SIG-M5 treated with dmso at 0.1 percent for 504 hours (cell line): Measurements from ENCODE around the gene RIMS1.

Experiments
- DNase-seq: peaks from one replicate; lab custom pipeline; 2025; ENCODE audit not compliant: unreplicated experiment; lab: John Stamatoyannopoulos, UW

RIMS1 gene

DNA sequence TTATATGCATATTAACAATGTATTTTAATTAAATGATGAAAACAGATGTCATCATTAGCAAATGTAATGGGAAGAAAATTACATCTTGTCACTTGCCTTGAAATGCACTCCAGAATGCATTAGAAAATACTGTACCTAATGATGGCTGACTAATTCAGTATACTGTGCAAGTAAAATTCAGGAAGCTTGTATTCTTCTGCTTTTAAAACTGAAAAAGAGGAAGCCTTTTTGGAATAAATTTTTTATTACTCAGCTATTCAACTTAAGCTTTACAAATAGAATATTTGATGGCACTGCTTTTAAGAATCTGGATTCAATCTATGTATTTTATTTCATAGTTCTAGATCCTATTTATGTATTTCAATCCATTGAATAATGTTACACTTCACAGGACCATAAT, 195.5 kb downstream of the RIMS1 start:
- DNase-seq: peak; percentile 0

DNA sequence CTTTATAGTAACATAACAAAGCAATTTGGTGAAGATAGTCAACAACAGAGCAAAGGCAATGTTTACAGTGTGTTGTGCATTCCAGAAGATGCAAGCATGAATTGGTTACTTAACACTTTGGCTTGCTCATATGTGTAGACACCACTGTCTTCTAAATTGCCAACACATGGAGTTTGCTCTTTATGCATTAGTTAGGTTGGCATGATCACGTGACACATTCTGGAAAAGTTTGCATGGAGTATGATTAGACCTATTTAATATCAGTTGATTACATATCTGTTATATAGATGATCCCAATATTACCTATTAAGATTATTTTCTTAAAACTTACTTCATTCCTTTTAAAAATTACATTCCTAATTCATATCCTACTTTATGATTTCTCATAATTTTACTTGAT, 197.6 kb downstream of the RIMS1 start:
- no peak for DNase-seq

DNA sequence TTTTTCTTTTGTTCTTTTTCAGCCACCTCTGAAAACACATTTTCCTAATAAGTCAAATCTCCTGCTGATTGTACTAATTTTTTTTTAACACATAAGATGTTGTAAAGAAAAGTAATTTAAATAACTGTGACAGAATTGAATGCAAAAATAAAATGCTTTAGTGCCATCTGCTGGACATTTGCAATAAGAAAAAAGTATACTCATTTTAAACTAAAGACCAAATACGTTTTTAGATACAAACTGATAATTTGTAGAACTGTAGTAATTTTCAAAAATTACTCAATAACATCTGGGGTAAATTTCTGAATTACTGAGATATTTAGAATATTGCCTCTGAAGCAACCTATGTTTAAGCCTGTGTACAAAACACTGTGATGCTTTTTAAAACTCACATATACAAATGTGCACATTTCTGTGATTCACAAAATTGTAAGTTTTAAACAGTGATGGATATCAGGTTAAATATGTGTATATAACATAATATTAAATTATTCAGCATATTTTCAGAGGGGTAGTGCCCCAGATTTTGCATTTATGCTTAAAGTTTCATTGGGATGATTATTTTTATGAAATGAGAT, 198.7 kb downstream of the RIMS1 start:
- DNase-seq: peak; percentile 2

DNA sequence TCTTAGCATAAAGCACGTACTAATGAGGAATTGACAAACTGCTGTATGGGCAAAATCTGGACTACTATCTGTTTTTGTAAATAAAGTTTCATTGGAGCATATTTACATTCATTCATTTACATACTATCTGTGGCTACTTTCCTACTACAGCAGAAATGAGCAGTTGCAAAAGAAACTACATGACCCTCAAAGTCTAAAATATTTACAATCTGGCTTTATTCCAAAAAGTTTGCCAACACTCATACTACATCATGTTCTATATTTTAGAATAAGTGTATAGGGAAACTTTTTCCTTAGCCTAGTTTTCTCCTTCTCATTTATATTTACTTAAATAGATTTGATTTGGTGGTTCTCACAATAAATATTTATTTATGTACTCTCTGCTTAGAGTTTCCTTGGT, 208.2 kb downstream of the RIMS1 start:
- DNase-seq: no peak

DNA sequence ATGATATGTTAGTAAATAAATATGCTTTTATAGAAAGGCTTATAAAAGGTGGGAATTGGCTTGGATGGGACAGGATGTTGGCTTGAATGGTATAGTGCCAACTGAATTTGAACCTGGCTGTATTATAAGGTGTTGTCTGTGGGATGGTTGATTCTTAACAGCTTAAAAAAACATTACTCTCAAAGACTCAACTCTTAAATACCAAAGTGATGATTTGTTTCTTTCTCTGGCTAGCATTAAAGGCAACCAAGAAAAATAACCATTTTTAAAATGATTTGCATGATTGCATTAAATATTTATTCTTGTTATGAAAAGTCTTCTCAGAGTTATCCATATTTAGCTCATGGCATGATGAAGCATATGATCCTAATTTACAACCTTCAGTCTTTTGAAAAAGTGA, 216.2 kb downstream of the RIMS1 start:
- DNase-seq: no peak

DNA sequence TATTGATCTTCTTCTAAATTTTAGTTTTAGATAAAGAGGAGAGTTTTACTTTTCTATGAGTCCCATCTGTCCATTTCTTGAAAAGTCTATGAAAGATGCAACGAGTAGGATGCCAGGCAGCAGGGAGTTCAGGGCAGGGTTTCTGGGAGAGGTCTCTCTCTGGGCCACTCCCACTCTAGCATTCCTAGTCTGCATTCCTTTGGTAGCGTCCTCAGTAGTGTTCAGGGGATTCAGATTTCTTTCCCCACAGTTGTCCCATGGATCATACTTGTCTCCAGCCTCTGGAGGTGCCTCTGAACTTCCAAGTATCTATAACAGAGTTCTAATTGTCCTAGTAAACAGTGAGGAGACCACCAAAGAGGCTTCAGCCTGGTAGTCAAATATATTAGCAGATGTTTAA, 225.3 kb downstream of the RIMS1 start:
- no peak for DNase-seq

DNA sequence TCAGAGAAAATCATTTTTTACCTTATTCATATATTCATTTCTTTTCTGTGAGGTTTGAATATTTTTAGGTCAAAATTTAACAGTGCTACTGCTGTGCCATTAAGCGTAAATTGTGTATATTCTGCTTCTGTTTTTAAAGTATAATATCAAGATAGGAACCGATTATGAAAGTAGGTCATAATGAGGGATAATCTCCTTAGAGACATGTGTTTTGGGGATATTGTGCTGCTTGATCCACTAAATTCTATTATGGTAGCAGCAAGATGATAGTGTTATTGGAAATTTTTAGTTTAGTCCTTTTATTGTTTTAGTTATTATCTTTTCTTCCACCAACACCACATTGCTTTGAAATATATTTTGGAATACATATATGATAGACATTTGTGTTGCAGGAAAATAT, 244.0 kb downstream of the RIMS1 start:
- DNase-seq: no peak

DNA sequence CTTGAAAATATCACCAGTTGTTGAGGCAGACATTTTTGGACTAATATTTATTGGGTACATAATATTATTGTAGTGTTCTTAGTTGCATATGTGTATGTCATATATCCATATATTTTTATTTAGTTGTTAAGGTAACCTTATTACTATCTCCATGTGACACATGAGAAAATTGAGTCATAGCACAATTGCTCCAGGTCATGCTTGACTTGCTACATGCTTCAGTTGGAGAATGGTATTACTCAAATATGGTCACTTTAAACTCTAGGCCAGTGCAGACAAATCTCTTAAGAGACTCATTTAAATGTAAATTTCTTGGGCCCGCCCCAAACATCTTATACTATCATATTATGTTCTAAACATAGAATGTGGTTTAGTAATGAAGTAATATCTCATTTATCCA, 246.1 kb downstream of the RIMS1 start:
- DNase-seq: no peak

DNA sequence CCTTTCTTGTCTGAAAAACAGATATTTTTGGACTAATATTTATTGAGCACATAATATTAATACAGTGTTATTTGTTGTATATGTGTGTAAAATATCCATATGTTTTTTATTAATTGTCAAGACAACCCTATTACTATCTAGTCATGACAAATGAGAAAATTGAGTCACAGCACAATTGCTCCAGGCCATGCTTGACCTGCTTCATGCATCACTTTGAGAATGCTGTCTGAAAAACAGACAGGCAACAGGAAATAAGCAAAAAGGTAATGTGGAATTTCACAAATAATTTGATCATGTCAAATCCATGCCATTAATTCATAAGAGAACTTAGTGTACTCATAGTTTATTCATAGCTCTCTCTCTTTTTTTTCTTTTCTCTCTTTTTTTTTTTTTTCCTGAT, 246.5 kb downstream of the RIMS1 start:
- no peak for DNase-seq

DNA sequence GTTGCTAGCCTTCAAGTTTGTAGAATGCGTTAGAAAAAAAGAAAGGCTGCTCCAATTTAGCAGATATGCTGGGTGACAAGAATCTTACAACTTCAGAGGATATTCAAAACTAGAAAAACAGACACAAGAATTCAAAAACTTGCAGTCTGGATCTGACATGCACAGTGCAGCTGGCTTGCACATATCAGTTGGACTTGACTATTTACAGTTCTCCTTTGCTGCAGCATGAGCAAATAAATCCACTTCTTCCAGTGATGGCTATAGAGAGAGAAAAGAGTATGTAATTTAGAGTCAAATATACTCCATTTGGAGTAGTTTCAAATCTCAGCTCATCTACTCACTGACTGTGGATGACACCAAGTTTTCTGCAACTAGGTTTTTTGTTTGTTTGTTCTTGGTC, 247.0 kb downstream of the RIMS1 start:
- DNase-seq: no peak

DNA sequence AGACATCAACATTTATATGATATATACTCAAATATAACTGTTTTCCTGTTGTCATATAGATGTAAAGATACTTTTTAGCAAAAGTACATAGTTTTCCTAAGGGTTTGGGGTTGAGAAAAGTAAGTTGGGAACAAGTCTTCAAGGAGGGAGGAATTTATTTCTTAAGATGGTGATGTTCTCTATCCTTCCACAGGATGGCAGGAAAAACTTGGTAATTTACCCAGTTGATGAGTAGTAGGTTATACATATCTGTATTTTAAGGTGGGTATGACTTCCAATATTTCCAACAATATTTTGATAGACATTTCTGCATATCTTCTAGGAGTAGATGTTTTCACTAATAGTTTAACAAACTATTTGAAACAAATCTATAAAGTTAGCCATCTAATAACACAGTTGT, 254.4 kb downstream of the RIMS1 start:
- DNase-seq: no peak

DNA sequence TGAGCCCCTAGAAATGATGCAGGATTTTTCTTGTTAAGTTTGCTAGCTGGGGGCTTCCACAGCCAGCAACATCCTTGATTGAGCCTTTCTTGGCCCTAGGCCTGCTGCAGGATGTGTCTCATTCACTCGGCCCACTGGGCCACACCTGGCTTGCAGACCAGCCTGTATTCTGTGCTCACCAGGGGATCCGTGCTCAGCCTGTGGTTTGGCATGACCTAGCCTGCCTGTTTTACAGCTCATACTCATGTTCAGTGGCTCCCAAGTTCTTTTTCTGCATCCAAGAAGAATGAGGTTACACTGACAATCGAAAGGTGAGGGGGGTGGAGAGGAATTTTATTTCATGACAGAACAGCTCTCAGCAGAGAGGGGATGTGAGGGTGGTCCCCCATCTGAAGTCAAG, 263.4 kb downstream of the RIMS1 start:
- no peak for DNase-seq

DNA sequence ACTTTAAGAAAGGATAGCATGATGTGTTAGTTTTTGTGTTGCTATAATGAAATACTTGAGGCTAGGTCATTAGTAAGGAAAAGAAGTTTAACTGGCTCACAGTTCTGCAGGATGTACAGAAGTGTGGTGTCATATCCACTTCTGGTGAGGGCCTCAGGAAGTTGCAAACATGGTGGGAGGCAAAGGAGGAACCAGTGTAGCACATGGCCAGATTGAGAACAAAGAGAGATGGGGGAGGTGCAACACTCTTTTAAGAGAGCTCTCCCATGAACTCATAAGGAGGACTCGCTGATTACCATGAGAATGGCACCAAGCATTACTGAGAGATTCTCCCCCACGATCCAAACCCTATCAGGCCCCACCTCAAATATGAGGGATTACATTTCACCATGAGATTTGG, 265.4 kb downstream of the RIMS1 start:
- no peak for DNase-seq

DNA sequence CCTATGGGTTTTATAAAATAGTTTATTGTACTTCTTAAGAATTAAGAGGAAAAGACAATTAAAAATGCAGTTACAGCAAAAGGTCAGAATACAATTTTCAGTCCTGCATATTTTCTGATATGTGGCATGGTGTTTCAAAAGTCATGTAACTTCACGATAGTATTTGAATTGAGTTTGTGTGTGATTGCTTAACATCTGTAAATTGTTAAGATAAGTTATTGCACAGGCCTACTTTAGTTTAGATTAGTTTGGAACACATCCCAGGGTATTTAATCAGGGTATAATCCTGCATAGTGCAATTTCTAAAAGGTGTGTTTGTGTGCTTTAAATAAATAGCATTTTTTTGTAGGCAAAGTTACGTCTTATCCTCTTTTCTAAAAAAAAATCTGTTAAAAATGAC, 289.6 kb downstream of the RIMS1 start:
- DNase-seq: no peak

DNA sequence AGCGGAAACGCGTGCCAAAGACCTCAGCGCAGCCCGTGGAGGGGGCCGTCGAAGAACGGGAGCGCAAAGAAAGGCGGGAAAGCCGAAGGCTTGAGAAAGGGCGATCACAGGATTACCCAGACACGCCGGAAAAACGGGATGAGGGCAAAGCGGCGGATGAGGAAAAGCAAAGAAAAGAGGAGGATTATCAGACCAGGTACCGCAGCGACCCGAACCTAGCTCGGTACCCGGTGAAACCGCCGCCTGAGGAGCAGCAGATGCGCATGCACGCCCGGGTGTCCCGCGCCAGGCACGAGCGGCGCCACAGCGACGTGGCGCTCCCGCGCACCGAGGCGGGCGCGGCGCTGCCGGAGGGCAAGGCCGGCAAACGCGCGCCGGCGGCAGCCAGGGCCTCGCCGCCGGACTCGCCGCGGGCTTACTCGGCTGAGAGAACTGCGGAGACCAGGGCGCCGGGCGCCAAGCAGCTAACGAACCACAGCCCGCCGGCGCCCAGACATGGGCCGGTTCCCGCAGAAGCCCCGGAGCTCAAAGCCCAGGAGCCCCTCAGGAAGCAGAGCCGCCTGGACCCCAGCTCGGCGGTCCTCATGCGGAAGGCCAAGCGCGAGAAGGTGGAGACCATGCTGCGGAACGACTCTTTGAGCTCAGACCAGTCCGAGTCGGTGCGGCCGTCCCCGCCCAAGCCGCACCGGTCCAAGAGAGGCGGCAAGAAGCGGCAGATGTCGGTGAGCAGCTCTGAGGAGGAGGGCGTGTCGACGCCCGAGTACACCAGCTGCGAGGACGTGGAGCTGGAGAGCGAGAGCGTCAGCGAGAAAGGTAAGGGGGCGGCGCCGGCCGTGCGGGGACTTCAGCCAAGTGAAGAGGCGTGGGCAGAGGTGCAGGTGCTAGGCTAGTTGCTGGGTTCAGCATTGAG, 296.2 kb downstream of the RIMS1 start:
- no peak for DNase-seq

DNA sequence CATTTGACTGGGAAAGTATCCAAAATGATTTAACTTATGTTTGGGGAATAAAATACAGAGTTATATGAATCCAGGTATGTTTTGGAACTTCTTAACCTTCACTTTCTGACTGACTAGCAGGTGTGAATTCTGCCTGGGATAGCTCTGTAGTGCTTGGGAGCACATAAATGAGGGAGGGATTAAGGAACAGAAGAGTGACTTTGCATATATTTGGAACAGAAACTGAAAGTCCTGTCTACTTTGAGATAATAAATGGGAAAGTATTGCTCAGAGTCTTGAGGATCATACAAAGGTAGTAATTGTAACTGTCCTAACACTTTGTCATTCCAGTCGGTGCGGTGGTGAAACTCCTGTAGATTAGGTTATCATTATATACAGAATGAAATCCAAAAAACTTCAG, 317.6 kb downstream of the RIMS1 start:
- no peak for DNase-seq

DNA sequence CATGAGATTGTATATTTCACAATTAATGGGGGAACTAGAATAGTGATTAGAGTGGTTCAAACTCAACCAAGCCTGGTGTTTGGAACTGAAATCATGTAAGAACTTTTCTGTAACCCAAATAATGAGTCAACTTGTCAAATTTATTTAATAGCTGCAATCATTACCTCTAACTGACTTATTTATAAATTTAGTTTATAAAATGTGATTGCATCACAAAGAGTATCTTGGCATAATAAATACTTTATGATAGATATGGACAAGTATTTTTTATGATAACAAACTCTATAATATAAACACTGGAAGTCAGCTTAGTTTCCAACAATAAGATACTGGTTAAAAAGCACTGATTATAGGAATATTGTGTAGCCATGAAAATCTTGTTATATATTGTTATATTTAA, 319.1 kb downstream of the RIMS1 start:
- DNase-seq: no peak

DNA sequence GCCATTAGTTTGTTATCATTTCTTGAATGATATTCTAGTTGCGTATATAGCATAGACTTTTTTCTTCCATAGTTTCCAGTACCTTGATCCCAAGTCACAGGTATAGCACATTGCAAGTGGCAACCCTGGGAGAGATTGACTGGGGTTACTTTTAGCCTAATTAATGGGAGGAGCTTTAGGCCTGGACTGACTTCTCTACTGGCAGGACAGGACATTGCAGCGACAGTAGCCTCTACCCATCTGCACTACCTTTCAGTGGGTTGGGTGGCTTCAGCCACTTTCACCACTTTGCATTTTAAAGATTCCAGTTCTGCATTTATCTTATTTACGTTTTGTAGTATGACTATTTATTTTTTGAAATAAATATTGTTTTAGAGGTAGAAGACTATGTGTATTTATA, 320.3 kb downstream of the RIMS1 start:
- no peak for DNase-seq

DNA sequence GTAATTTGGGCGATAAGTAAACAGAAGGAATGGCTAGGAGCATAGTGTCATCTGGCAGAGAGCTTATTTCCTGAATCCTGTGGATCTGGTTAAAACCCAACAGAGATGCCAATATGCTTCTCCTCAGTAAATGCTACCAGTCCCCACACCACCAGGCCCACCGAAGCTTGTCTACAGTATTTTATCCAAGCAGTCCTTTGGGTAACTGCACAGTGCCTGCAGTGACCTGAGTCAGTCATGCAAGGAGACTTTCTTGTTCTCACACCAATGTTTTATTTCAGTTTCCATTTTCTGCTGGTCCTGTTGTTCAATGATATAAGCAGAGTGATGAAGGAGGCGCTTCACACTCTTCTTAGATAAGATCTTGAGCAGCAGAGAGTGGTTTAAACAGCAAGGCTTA, 326.3 kb downstream of the RIMS1 start:
- DNase-seq: no peak

DNA sequence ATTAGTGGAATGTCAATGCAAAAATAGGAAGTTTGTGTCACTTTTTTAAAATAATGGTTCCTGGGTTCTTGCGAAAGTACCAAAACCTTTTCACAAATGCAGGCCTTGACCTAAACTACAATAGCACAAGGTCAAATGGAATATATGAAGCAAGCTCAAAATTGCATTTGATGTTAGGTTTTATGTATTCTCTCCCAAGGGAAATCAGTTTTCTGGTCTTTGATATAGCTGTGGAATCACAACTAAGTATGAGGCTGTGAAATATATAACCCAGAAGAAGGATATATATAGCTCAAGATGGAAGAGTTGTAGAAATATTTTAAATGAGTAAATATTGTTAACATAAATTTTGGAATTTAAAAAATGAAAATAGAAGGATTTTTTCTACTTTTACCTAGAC, 327.3 kb downstream of the RIMS1 start:
- DNase-seq: no peak

DNA sequence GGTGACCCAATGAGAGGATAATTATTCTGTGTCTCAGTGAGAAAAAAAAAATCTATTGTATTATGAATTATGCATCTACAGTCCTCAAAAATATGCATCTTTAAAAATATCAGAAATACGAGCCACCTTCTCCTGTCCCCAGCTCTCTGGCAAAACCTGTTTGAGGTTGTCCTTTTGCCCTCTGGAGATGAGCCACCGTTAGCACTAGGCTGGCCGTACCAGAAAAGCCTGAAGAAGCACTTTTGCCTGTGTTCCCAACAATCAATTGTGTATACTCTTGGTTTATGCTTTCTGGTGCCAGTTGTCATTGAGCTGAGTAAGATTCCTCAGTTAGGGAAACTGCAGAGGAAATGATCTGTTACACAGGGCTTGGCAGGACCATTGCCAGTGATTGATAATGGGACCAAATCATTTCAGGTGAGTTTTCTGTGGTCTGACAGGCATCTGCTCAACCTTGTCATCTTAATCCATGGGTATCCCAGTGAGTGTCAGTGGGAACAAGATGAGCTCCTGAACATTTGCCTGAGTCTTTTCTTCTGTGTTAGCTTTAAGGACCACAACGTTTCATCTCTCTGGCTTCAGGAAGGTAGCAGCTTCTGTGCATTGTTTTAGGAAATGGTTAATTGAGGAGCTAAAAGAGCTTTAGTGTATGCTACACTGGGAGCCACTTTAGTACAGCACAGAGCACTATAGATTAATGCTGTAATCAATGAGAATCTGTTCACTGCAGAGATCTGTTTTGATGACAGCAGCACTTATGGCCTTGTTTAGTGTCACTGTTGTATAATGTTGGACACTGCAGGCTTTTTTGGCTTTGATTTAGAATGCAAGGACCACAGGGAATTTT, 330.1 kb downstream of the RIMS1 start:
- peak; percentile 3 for DNase-seq

DNA sequence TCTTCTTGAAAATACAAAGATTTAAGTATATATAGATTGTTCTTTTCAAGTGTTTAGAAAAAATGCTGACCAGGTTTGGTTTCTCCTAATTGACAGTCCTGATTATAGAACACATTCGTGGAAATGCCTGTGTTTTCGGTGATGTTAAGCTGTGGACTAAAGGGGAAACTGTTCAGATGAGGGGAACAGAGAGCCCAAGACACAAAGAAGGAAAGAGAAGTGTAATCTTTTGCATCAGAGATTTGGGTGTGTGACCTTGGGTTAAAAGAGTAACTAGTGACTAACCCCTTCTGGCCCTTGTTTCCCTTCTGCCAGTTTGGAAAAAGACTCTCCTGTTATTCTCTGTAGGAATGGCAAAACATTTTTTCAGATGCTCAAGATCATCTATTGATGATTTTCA, 331.3 kb downstream of the RIMS1 start:
- no peak for DNase-seq
